Measurements from ENCODE around the gene SBF1. TPM values are rescaled to one million over a fixed set of nuclear protein-coding genes. Genes with fewer than 3 reads are reported as not detected.

The SBF1 gene
- total RNA-seq, 2 experiments from 2014 or later, result 177 to 183 TPM

- ATAC-seq (no peak), DNase-seq (no peak)
- no peaks in the 10 kb centered on the region for H3K36me3 Mint-ChIP-seq (ENCODE audit: low read depth)
- H3K4me3 Mint-ChIP-seq, result peak overlapping the region; percentile 73
- H3K9me3 Mint-ChIP-seq (ENCODE audit: insufficient read depth), result no peaks in the 10 kb centered on the region
- CTCF ChIA-PET, result interaction anchor here (2.2 kb wide), 1 partner anchor 9 kb away, joined by 9 read pairs; no protein-coding TSS in a partner anchor
- POLR2A ChIA-PET, result interaction anchor here (1.3 kb wide), 1 partner anchor 12 kb away, joined by 4 read pairs; no protein-coding TSS in a partner anchor
- peaks cover 21% of the 10 kb centered on the region for H3K27me3 Mint-ChIP-seq (ENCODE audit: low read depth)
- peaks cover 5% of the 10 kb centered on the region for H3K4me1 Mint-ChIP-seq (ENCODE audit: low read depth)
- H3K27ac Mint-ChIP-seq, result peak overlapping the region; percentile 63
Observed at GRCh38 chr22:50482107-50483074, 7.6 kb upstream of the SBF1 start.

GRCh38 chr22:50481440-50482106, 6.7 kb upstream of the SBF1 start, which contains the start of gene ADM2:
ADM2 (plus strand) TSS chr22:50481543; CDS start chr22:50481848, 305 bp downstream.
- peak; percentile 83 for ATAC-seq
- Mint-ChIP-seq H3K27ac (peak within 1 kb of the TSS; percentile 63), H3K4me1 (ENCODE audit: low read depth) (peaks cover 12% of the 10 kb centered on the region), H3K4me3 (peak within 1 kb of the TSS; percentile 73), H3K36me3 (ENCODE audit: low read depth) (no peaks in the 10 kb centered on the region), H3K9me3 (ENCODE audit: insufficient read depth) (no peaks in the 10 kb centered on the region), H3K27me3 (ENCODE audit: low read depth) (peaks cover 21% of the 10 kb centered on the region)
- POLR2A ChIA-PET, result no interaction called here
- peak; percentile 71 for DNase-seq
- CTCF ChIA-PET, result interaction anchor here (2.2 to 2.5 kb wide), 2 partner anchors 8 to 16 kb away, joined by 9 to 16 read pairs; no protein-coding TSS in a partner anchor

- no peaks in the 10 kb centered on the region for H3K9me3 Mint-ChIP-seq (ENCODE audit: insufficient read depth)
- ATAC-seq (no peak), DNase-seq (no peak)
- H3K4me3 Mint-ChIP-seq, result peak overlapping the region; percentile 53
- H3K36me3 Mint-ChIP-seq (ENCODE audit: low read depth), result no peaks in the 10 kb centered on the region
- H3K27ac Mint-ChIP-seq, result no peak overlapping the region
- H3K27me3 Mint-ChIP-seq (ENCODE audit: low read depth), result peaks cover 21% of the 10 kb centered on the region
- ChIA-PET CTCF (interaction anchor here (2.2 to 2.5 kb wide), 2 partner anchors 7 to 16 kb away, joined by 9 to 16 read pairs; no protein-coding TSS in a partner anchor), POLR2A (no interaction called here)
- H3K4me1 Mint-ChIP-seq (ENCODE audit: low read depth), result peaks cover 12% of the 10 kb centered on the region
Observed at GRCh38 chr22:50481045-50481439, 6.2 kb upstream of the SBF1 start.

- no peaks in the 10 kb centered on the region for H3K36me3 Mint-ChIP-seq (ENCODE audit: low read depth)
- H3K27me3 Mint-ChIP-seq (ENCODE audit: low read depth), result peaks cover 21% of the 10 kb centered on the region
- peak overlapping the region; percentile 62 for H3K4me3 Mint-ChIP-seq
- ATAC-seq, result no peak
- peaks cover 21% of the 10 kb centered on the region for H3K4me1 Mint-ChIP-seq (ENCODE audit: low read depth)
- CTCF ChIA-PET, result interaction anchor here (2.5 kb wide), 1 partner anchor 17 kb away, joined by 16 read pairs; no protein-coding TSS in a partner anchor
- H3K9me3 Mint-ChIP-seq (ENCODE audit: insufficient read depth), result no peaks in the 10 kb centered on the region
- no peak overlapping the region for H3K27ac Mint-ChIP-seq
- no peak for DNase-seq
- POLR2A ChIA-PET, result interaction anchor here (1.0 to 1.2 kb wide), 3 partner anchors 10 to 50 kb away, joined by 3 to 4 read pairs (median 4); partner anchors contain the start of genes SCO2 and TYMP
Observed at GRCh38 chr22:50479721-50480120, 4.9 kb upstream of the SBF1 start.

GRCh38 chr22:50477923-50478322, 3.1 kb upstream of the SBF1 start:
- Mint-ChIP-seq H3K9me3 (ENCODE audit: insufficient read depth) (no peaks in the 10 kb centered on the region), H3K36me3 (ENCODE audit: low read depth) (peaks cover 10% of the 10 kb centered on the region), H3K4me1 (ENCODE audit: low read depth) (peaks cover 32% of the 10 kb centered on the region), H3K4me3 (no peak overlapping the region), H3K27me3 (ENCODE audit: low read depth) (peaks cover 21% of the 10 kb centered on the region), H3K27ac (no peak overlapping the region)
- ATAC-seq (no peak), DNase-seq (no peak)
- CTCF ChIA-PET, result no interaction called here
- POLR2A ChIA-PET, result no interaction called here

- ChIA-PET CTCF (interaction anchor here (1.2 to 5.6 kb wide), 2 partner anchors 21 to 49 kb away, joined by 4 to 23 read pairs; partner anchors contain the start of gene SCO2), POLR2A (interaction anchor here (0.6 kb wide), 1 partner anchor 162 kb away, joined by 3 read pairs; no protein-coding TSS in a partner anchor)
- Mint-ChIP-seq H3K4me3 (no peak overlapping the region), H3K27me3 (ENCODE audit: low read depth) (peaks cover 21% of the 10 kb centered on the region), H3K36me3 (ENCODE audit: low read depth) (peaks cover 18% of the 10 kb centered on the region), H3K9me3 (ENCODE audit: insufficient read depth) (no peaks in the 10 kb centered on the region), H3K27ac (no peak overlapping the region), H3K4me1 (ENCODE audit: low read depth) (peaks cover 43% of the 10 kb centered on the region)
- DNase-seq, result no peak
- ATAC-seq, result no peak
Observed at GRCh38 chr22:50476868-50477267, 2.0 kb upstream of the SBF1 start.

GRCh38 chr22:50475652-50476002, 792 bp upstream of the SBF1 start:
- Mint-ChIP-seq H3K9me3 (ENCODE audit: insufficient read depth) (no peaks in the 10 kb centered on the region), H3K4me1 (ENCODE audit: low read depth) (peaks cover 53% of the 10 kb centered on the region), H3K4me3 (peak overlapping the region; percentile 60), H3K27me3 (ENCODE audit: low read depth) (peaks cover 19% of the 10 kb centered on the region), H3K27ac (peak overlapping the region; percentile 67), H3K36me3 (ENCODE audit: low read depth) (peaks cover 25% of the 10 kb centered on the region)
- CTCF ChIA-PET, result interaction anchor here (1.0 to 5.6 kb wide), 2 partner anchors 50 to 224 kb away, joined by 3 to 23 read pairs; partner anchors contain the start of genes HDAC10 and SCO2
- POLR2A ChIA-PET, result interaction anchor here (0.9 to 1.0 kb wide), 2 partner anchors 34 to 50 kb away, joined by 4 read pairs; partner anchors contain the start of gene SCO2
- no peak for ATAC-seq
- DNase-seq, result no peak

GRCh38 chr22:50473855-50474671, 772 bp downstream of the SBF1 start:
- peak overlapping the region; percentile 93 for H3K4me3 Mint-ChIP-seq
- H3K9me3 Mint-ChIP-seq (ENCODE audit: insufficient read depth), result no peaks in the 10 kb centered on the region
- H3K27ac Mint-ChIP-seq, result peak overlapping the region; percentile 84
- POLR2A ChIA-PET, result interaction anchor here (0.6 to 2.2 kb wide), 7 partner anchors 24 to 146 kb away, joined by 3 to 11 read pairs (median 3); partner anchors contain the start of gene SCO2
- H3K36me3 Mint-ChIP-seq (ENCODE audit: low read depth), result peaks cover 25% of the 10 kb centered on the region
- CTCF ChIA-PET, result interaction anchor here (0.8 to 5.6 kb wide), 18 partner anchors 8 to 147 kb away, joined by 3 to 23 read pairs (median 4); partner anchors contain the start of genes ADM2, LMF2, NCAPH2 and SCO2
- peaks cover 63% of the 10 kb centered on the region for H3K4me1 Mint-ChIP-seq (ENCODE audit: low read depth)
- peak; percentile 65 for DNase-seq
- H3K27me3 Mint-ChIP-seq (ENCODE audit: low read depth), result peaks cover 7% of the 10 kb centered on the region
- ATAC-seq, result no peak

- Mint-ChIP-seq H3K36me3 (ENCODE audit: low read depth) (peaks cover 29% of the 10 kb centered on the region), H3K27ac (peak overlapping the region; percentile 84), H3K27me3 (ENCODE audit: low read depth) (no peaks in the 10 kb centered on the region), H3K4me3 (peak overlapping the region; percentile 93), H3K4me1 (ENCODE audit: low read depth) (peaks cover 72% of the 10 kb centered on the region), H3K9me3 (ENCODE audit: insufficient read depth) (no peaks in the 10 kb centered on the region)
- ChIA-PET POLR2A (interaction anchor here (0.6 to 2.2 kb wide), 6 partner anchors 25 to 147 kb away, joined by 3 to 11 read pairs (median 3); partner anchors contain the start of genes LMF2, NCAPH2 and SCO2), CTCF (interaction anchor here (0.9 to 5.6 kb wide), 13 partner anchors 9 to 148 kb away, joined by 3 to 23 read pairs (median 5); partner anchors contain the start of genes ADM2, LMF2, NCAPH2 and SCO2)
- DNase-seq (peak; percentile 77), ATAC-seq (peak; percentile 24)
Observed at GRCh38 chr22:50473088-50473487, 1.7 kb downstream of the SBF1 start.

- Mint-ChIP-seq H3K27ac (peak overlapping the region; percentile 95), H3K4me3 (peak overlapping the region; percentile 43), H3K27me3 (ENCODE audit: low read depth) (no peaks in the 10 kb centered on the region), H3K4me1 (ENCODE audit: low read depth) (peaks cover 80% of the 10 kb centered on the region), H3K36me3 (ENCODE audit: low read depth) (peaks cover 33% of the 10 kb centered on the region), H3K9me3 (ENCODE audit: insufficient read depth) (no peaks in the 10 kb centered on the region)
- no peak for ATAC-seq
- POLR2A ChIA-PET, result interaction anchor here (0.6 to 1.1 kb wide), 2 partner anchors 18 to 149 kb away, joined by 4 read pairs; no protein-coding TSS in a partner anchor
- no peak for DNase-seq
- CTCF ChIA-PET, result interaction anchor here (1.7 to 5.6 kb wide), 5 partner anchors 16 to 149 kb away, joined by 4 to 26 read pairs (median 11); partner anchors contain the start of gene SCO2
Observed at GRCh38 chr22:50471962-50472361, 2.9 kb downstream of the SBF1 start.
